Subcutaneous adipose tissue (tissue), 4 donors: ENCODE results near the gene GJA10. TPM values are rescaled to one million over a fixed set of nuclear protein-coding genes. Genes with fewer than 3 reads are reported as not detected.

Experiments
- CTCF ChIP-seq: fragments of 450-650 bp; IDR thresholded peaks from one replicate; pipeline ENCODE4 v1.5.1; 2016; ENCODE audit warnings: low read depth, mild to moderate bottlenecking, control low read depth, antibody characterized with exemption, moderate library complexity
- total RNA-seq, 4 donors: library from RNA; depleted of rRNA; stranded (reverse); fragments of >200 nt; gene quantifications; one replicate each; pipeline ENCODE4 v1.1.0, GENCODE V29; 2016

Gene GJA10
- total RNA-seq, 4 donors from 2014 or later, result not detected

- TF ChIP-seq CTCF, result no peak
Observed at GRCh38 chr6:89910902-89911240, 16.6 kb downstream of the GJA10 start.

- TF ChIP-seq CTCF, result no peak
Observed at GRCh38 chr6:89916136-89916920, 22.1 kb downstream of the GJA10 start.

GRCh38 chr6:89917216-89917615, 22.9 kb downstream of the GJA10 start:
- no peak for TF ChIP-seq CTCF

- TF ChIP-seq CTCF, result no peak
Observed at GRCh38 chr6:89917801-89918366, 23.6 kb downstream of the GJA10 start.

GRCh38 chr6:89921197-89921596, 26.9 kb downstream of the GJA10 start:
- TF ChIP-seq CTCF, result no peak

GRCh38 chr6:89921691-89922090, 27.4 kb downstream of the GJA10 start:
- TF ChIP-seq CTCF, result no peak

- no peak for TF ChIP-seq CTCF
Observed at GRCh38 chr6:89924231-89924630, 30.0 kb downstream of the GJA10 start.
